GM21786 (cell line): ENCODE results near the gene SHF.

Source experiments
- ATAC-seq: cut with Tn5 transposase; IDR thresholded peaks from one replicate; pipeline ENCODE4 v1.9.1; 2021; ENCODE audit not compliant: unreplicated experiment

The SHF gene

DNA sequence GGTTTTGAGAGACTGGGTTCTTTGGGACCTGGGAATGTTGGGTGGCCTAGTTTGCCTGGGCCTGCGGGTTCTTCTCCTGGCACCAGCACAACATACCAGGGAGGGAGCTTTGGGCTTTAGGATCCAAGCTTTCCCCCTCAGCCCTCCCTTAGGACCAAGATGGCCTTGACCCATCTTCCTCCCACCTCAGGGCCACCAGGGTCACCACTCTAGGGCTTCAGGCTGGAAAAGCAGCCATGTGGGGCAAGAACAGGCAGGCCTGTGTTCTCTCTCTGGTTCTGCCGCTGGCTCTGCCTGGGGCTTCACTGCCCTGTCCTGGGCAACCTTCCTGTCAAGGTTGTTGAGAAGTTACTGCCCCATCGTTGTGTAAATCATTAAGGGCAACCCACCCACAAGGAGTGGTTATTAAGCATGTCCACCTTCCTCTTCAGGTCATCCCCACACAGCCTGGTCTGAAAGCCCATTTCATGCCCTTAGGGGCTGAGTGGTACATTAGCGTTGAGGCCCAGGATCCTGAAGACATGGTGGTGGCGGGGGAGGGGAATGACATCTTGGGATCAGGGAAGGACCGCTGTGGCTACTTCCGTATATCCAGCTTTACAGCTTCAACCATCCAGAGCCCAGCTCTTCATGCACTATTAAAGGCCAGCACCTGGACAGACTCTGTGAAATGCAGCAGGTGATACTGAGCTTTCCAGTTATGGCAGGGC is 57.3 kb downstream of the SHF start:
- ATAC-seq = no peak

- ATAC-seq = no peak
Measured at GRCh38 chr15:45129651-45130129, 58.1 kb downstream of the SHF start, which contains the start of the genes DUOX1 and DUOXA1. DUOX1 (plus strand) TSS chr15:45129994; CDS start chr15:45131967, 1,973 bp downstream. DUOXA1 (minus strand) TSS chr15:45129879; CDS start chr15:45123014, 6,865 bp downstream.

DNA sequence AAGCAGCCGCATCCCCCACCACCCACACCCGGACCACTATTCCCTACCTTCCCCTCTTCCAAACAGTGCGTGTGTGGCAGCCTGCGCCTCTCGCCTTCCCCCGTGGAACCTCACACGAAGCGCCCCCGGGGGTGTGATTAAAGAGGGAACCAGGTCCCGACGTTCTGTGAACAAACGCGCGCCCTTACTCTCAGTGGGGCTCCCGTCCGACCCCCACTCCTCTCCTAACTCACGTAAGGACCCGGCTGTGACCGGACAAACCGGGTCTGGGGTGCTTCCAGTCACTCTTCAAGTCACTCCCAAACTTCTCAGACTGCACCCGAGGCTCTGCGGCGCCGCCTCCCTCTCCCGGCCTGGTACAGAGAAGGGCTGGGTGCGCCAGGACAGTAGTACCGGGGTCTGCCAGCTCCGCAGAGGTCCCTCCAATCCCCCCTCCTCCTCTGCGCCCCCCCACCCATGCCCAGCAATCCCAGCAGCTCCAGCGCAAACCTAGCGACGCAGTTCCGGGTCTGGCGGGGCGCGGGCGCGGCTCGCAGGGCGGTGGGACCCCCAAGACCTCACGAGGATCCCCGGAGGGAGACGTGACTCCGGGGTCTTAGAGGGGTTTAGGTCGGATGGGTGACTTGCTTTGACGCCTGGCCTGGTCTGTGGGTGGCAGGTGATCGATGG is 58.7 kb downstream of the SHF start:
- no peak for ATAC-seq

GRCh38 chr15:45126535-45127158 is 61.1 kb downstream of the SHF start:
- ATAC-seq = no peak

- no peak for ATAC-seq
Measured at GRCh38 chr15:45123397-45123796, 64.4 kb downstream of the SHF start.

- ATAC-seq = no peak
Measured at GRCh38 chr15:45122719-45123118, 65.0 kb downstream of the SHF start.

- ATAC-seq = no peak
Measured at GRCh38 chr15:45121706-45122417, 65.9 kb downstream of the SHF start.

DNA sequence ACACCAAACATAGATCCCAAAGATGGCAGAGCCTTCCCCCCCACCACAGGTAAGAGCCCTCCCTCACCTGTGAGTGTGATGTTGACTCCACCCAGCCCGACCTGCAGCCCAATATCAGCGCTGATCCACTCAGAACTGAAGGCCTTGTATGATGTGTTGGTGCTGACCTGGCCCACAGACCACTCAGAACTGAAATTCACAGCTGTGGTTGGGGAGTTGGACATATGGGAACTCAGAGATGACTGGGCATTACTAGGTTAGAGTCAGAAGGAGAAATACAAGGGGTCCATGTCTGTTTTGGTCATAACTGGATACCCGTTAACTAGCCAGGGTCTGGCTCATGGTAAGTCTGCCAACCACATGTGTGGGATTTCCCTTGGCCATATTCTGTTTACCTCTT is 66.7 kb downstream of the SHF start:
- ATAC-seq = no peak

DNA sequence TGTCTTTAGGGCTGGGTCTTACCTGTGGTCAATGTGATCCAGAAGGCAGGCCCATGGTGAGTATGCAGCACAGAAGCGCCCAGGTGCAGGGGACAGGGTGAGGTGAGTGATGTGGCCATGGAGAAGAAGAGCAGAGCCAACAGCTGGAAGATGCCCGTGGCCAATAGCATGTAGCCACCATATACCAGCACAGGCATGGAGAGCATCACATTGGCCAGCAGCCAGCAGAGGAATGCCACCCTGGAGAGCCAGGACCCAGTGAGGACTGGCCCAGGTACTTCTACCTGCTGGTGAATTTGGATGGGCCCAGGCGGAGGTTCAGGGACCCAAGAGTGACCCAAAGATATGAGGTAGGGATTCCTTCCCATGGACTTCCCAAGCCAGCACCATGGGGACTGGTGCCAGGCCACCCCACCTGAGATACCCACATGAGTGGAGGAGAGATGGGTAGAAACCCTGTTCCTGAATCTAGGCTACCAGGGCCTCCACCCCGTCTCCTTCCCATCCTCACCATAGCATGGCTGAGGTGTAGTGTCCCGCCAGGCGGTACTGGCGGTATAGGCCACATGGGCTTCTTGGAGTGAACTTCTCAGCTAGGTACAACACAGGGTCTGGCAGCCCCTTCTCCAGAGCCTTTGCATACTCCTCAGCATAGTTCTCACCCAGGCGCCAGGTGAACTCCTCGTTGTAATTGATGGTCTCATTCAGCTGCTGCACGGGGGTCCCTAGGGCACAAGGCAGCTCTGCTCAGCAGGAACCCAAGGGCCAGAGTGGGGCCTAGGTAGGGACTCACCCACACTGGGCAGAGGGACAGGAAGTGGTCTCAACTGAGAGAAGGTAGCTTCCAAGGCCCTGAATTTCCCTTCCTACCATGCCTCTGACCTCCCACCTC is 67.4 kb downstream of the SHF start:
- no peak for ATAC-seq

DNA sequence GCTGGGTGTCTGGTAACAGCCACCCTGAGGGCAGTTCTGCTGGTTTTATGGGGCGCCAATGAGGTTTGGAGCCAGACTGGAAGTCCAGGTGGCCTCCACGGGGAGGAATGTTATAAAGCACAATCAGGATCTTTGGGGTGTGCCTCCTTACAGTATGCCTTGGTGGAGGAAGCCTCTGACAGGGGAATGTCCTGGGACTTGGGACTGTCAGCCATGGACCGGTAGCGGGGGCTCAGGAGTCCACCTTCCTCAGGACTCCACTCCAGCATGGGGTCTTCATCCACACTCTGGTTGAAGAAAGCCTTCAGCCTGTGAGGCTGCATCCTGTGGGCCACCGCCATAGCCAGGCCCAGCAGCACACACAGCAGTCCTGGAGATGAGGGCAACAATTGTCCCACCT is 68.8 kb downstream of the SHF start:
- ATAC-seq = no peak

DNA sequence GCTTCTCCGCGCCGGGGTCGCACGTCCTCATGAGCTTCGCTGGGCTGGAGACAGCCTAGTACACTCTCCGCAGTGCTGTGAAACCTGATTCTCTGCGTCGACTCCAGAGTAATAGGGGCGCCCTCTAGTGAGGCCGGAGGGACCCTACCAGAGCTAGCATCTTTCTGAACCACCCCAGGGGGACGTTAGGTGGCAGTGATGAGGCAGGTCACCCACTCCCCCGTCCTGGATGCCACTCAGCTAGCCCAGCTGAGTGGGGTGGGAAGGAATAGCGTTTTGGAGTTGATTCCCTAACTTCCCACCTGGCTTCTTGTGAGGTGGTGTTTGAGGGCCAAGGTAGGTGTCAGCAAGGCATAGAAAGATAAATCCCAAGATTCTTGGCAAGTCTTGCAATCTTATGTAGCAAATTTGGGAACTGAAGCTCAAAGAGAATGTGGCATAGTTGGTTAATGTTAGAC is 69.6 kb downstream of the SHF start:
- ATAC-seq = peak; percentile 95

DNA sequence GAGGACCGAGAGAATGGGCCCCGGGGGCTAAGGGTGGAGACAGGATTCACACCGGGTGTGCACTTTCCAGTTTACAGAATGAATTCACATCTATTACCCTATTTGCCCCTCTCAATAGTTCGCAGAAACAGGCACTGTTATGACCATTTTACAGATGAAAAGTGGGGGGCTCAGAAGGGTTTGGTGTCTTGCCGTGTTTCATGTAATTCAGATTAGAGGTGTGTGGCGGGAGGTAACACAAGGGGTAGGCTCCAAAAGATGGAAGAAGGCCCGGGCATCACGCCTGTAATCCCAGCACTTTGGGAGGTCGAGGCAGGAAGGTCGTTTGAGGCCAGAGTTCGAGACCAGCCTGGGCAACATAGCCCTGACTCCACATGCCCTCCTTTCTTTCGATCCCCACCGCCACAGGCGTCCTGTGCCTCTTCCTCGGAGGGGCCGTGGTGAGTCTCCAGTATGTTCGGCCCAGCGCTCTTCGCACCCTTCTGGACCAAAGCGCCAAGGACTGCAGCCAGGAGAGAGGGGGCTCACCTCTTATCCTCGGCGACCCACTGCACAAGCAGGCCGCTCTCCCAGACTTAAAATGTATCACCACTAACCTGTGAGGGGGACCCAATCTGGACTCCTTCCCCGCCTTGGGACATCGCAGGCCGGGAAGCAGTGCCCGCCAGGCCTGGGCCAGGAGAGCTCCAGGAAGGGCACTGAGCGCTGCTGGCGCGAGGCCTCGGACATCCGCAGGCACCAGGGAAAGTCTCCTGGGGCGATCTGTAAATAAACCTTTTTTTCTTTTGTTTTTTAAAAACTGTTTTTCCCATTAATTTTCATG is 70.2 kb downstream of the SHF start:
- no peak for ATAC-seq
